Heart left ventricle (tissue), 11 donors: Measurements from ENCODE around the gene METRN. TPM values are rescaled to one million over a fixed set of nuclear protein-coding genes. Genes with fewer than 3 reads are reported as not detected.

Experiments used
- polyA plus RNA-seq, 2 donors: library from polyadenylated mRNA; stranded (reverse); fragments of 200-250 nt; gene quantifications; one replicate each; pipeline ENCODE4 v1.2.3, GENCODE V29; 2013
- total RNA-seq, 9 donors: library from RNA; depleted of rRNA in 2 of 9; stranded (reverse); fragments of >200 nt in 2 of 9; fragmentation: NEBNext Ultra II Directional in 3 of 9; extraction: Animal tissue kit (Norgen Biotek cat#: 25700) in 3 of 9; gene quantifications; one replicate each; pipeline versions ENCODE4 v1.1.0 to v1.2.4, GENCODE V29; 2016 to 2023
- donor health status: ischemic (EF 13 %, LVEDD 7.1; RV severe dilation, severe dysfunction).
- donor health status: healthy with polysubstance abuse.
- donor health status: DM: no; HTN: yes; CAD: no.
- donor health status: DM: no; HTN: no; CAD: no.
- donor health status: ischemic (EF 25% LVEDD 5.7; RV mildly dilated, moderate dysfunction).
- donor health status: healthy.
- donor health status: DM: yes; HTN: yes; CAD: no.
- donor health status: PGD.
- donor health status: nonischemic (EF 23%, LVEDD 6.1; RV moderate dilation, normal function).

Gene METRN
- total and polyA plus RNA-seq, 11 donors = 31.2 to 79.4 (median 60.7) TPM

Other genes starting within 250 kb of the METRN start
- 10 to 100 TPM; 12.0 to 35.5 (median 20.0) TPM for gene CAPN15, start 187.4 kb upstream of the METRN start, total RNA-seq
- gene CAPN15, start 187.4 kb upstream of the METRN start, polyA plus RNA-seq = 10 to 100 TPM; 20.8 to 26.0 TPM
- gene PRR35, start 154.7 kb upstream of the METRN start, total RNA-seq = not detected
- not detected for gene PRR35, start 154.7 kb upstream of the METRN start, polyA plus RNA-seq
- gene NHLRC4, start 148.1 kb upstream of the METRN start, total RNA-seq = under 1 TPM in 8 of 9 donors, not detected in 1; 0.23 to 0.86 (median 0.56) TPM
- gene NHLRC4, start 148.1 kb upstream of the METRN start, polyA plus RNA-seq = under 1 TPM; 0.46 to 0.50 TPM
- 10 to 100 TPM; 16.4 to 39.5 (median 22.0) TPM for gene PIGQ, start 145.2 kb upstream of the METRN start, total RNA-seq
- 10 to 100 TPM; 21.8 to 35.8 TPM for gene PIGQ, start 145.2 kb upstream of the METRN start, polyA plus RNA-seq
- gene RAB40C, start 125.1 kb upstream of the METRN start, total RNA-seq = 10 to 100 TPM; 10.2 to 17.8 (median 12.6) TPM
- 10 to 100 TPM; 15.2 to 22.0 TPM for gene RAB40C, start 125.1 kb upstream of the METRN start, polyA plus RNA-seq
- gene WFIKKN1, start 84.1 kb upstream of the METRN start, total RNA-seq = 1 to 10 TPM in 1 of 9 donors, under 1 TPM in 8; 0.15 to 1.1 (median 0.25) TPM
- gene WFIKKN1, start 84.1 kb upstream of the METRN start, polyA plus RNA-seq = under 1 TPM; 0.30 to 0.51 TPM
- gene METTL26, start 78.8 kb upstream of the METRN start, total RNA-seq = 100 to 1,000 TPM in 2 of 9 donors, 10 to 100 TPM in 7; 39.6 to 187 (median 44.7) TPM
- gene METTL26, start 78.8 kb upstream of the METRN start, polyA plus RNA-seq = 100 to 1,000 TPM; 101 to 165 TPM
- 100 to 1,000 TPM in 4 of 9 donors, 10 to 100 TPM in 5; 52.3 to 219 (median 89.5) TPM for gene MCRIP2, start 73.3 kb upstream of the METRN start, total RNA-seq
- gene MCRIP2, start 73.3 kb upstream of the METRN start, polyA plus RNA-seq = 100 to 1,000 TPM in 1 of 2 donors, 10 to 100 TPM in 1; 97.0 to 321 TPM
- 10 to 100 TPM in 2 of 9 donors, 1 to 10 TPM in 7; 3.7 to 17.4 (median 8.6) TPM for gene WDR90, start 65.8 kb upstream of the METRN start, total RNA-seq
- 10 to 100 TPM in 1 of 2 donors, 1 to 10 TPM in 1; 5.1 to 10.9 TPM for gene WDR90, start 65.8 kb upstream of the METRN start, polyA plus RNA-seq
- gene RHOT2, start 47.0 kb upstream of the METRN start, total RNA-seq = 100 to 1,000 TPM in 1 of 9 donors, 10 to 100 TPM in 8; 33.7 to 102 (median 83.5) TPM
- gene RHOT2, start 47.0 kb upstream of the METRN start, polyA plus RNA-seq = 100 to 1,000 TPM in 1 of 2 donors, 10 to 100 TPM in 1; 77.2 to 143 TPM
- gene RHBDL1, start 39.4 kb upstream of the METRN start, total RNA-seq = 1 to 10 TPM in 7 of 9 donors, under 1 TPM in 2; 0.72 to 2.7 (median 1.8) TPM
- gene RHBDL1, start 39.4 kb upstream of the METRN start, polyA plus RNA-seq = 1 to 10 TPM in 1 of 2 donors, under 1 TPM in 1; 0.19 to 3.6 TPM
- gene STUB1, start 34.7 kb upstream of the METRN start, total RNA-seq = 100 to 1,000 TPM in 8 of 9 donors, 10 to 100 TPM in 1; 93.7 to 198 (median 116) TPM
- 100 to 1,000 TPM; 107 to 159 TPM for gene STUB1, start 34.7 kb upstream of the METRN start, polyA plus RNA-seq
- gene JMJD8, start 30.8 kb upstream of the METRN start, total RNA-seq = 100 to 1,000 TPM in 1 of 9 donors, 10 to 100 TPM in 8; 37.5 to 103 (median 44.1) TPM
- 10 to 100 TPM; 36.2 to 66.6 TPM for gene JMJD8, start 30.8 kb upstream of the METRN start, polyA plus RNA-seq
- gene WDR24, start 24.7 kb upstream of the METRN start, total RNA-seq = 10 to 100 TPM in 4 of 9 donors, 1 to 10 TPM in 5; 7.0 to 16.6 (median 9.2) TPM
- gene WDR24, start 24.7 kb upstream of the METRN start, polyA plus RNA-seq = 10 to 100 TPM in 1 of 2 donors, 1 to 10 TPM in 1; 5.6 to 10.5 TPM
- gene FBXL16, start 9.3 kb upstream of the METRN start, total RNA-seq = under 1 TPM in 3 of 9 donors, not detected in 6; 0.59 to 1.00 (median 0.60) TPM
- gene FBXL16, start 9.3 kb upstream of the METRN start, polyA plus RNA-seq = under 1 TPM; 0.03 to 0.11 TPM
- gene ANTKMT, start 6.0 kb downstream of the METRN start, total RNA-seq = 10 to 100 TPM; 30.2 to 48.6 (median 36.0) TPM
- 10 to 100 TPM; 22.9 to 42.4 TPM for gene ANTKMT, start 6.0 kb downstream of the METRN start, polyA plus RNA-seq
- gene CCDC78, start 11.3 kb downstream of the METRN start, total RNA-seq = 1 to 10 TPM in 1 of 9 donors, under 1 TPM in 5, not detected in 3; 0.35 to 1.3 (median 0.54) TPM
- gene CCDC78, start 11.3 kb downstream of the METRN start, polyA plus RNA-seq = 1 to 10 TPM in 1 of 2 donors, under 1 TPM in 1; 0.60 to 1.3 TPM
- gene HAGHL, start 12.0 kb downstream of the METRN start, total RNA-seq = 10 to 100 TPM in 7 of 9 donors, 1 to 10 TPM in 2; 5.0 to 16.4 (median 11.9) TPM
- gene HAGHL, start 12.0 kb downstream of the METRN start, polyA plus RNA-seq = 10 to 100 TPM; 11.3 to 44.2 TPM
- 10 to 100 TPM; 21.4 to 33.1 (median 26.8) TPM for gene CIAO3, start 25.9 kb downstream of the METRN start, total RNA-seq
- 10 to 100 TPM; 36.0 to 41.5 TPM for gene CIAO3, start 25.9 kb downstream of the METRN start, polyA plus RNA-seq
- gene MSLN, start 45.6 kb downstream of the METRN start, total RNA-seq = 10 to 100 TPM in 1 of 9 donors, under 1 TPM in 2, not detected in 6; 0.48 to 82.2 (median 0.50) TPM
- gene MSLN, start 45.6 kb downstream of the METRN start, polyA plus RNA-seq = not detected
- gene RPUSD1, start 73.3 kb downstream of the METRN start, total RNA-seq = 10 to 100 TPM in 4 of 9 donors, 1 to 10 TPM in 5; 7.1 to 19.4 (median 9.9) TPM
- 10 to 100 TPM; 12.5 to 25.7 TPM for gene RPUSD1, start 73.3 kb downstream of the METRN start, polyA plus RNA-seq
- gene CHTF18, start 73.5 kb downstream of the METRN start, total RNA-seq = 10 to 100 TPM in 2 of 9 donors, 1 to 10 TPM in 6, under 1 TPM in 1; 0.83 to 15.0 (median 4.0) TPM
- gene CHTF18, start 73.5 kb downstream of the METRN start, polyA plus RNA-seq = 1 to 10 TPM; 2.6 to 3.9 TPM
- gene GNG13, start 85.6 kb downstream of the METRN start, total RNA-seq = not detected
- not detected for gene GNG13, start 85.6 kb downstream of the METRN start, polyA plus RNA-seq